Lower lobe of right lung (tissue), 2 donors: ENCODE data around the gene BORCS8. TPM values are rescaled to one million over a fixed set of nuclear protein-coding genes. Genes with fewer than 3 reads are reported as not detected.

ENCODE experiments used
- ATAC-seq, 2 donors: fragments of 200-7000 bp; cut with Tn5 transposase; one replicate each; pipeline ENCODE4 v1.9.1; 2020 to 2022; ENCODE audit warnings: mild to moderate bottlenecking in 2 of 2, moderate library complexity in 2 of 2
- DNase-seq: peaks from one replicate; pipeline ENCODE4 v3.0.0-alpha.2; 2020
- H3K27ac ChIP-seq: fragments of 200-600 bp; one replicate; pipeline ENCODE4 v1.8.0; 2022
- H3K27me3 ChIP-seq: fragments of 200-600 bp; one replicate; pipeline ENCODE4 v1.8.0; 2022; ENCODE audit warnings: low read depth
- H3K36me3 ChIP-seq: fragments of 200-600 bp; one replicate; pipeline ENCODE4 v1.8.0; 2022; ENCODE audit warnings: mild to moderate bottlenecking
- H3K4me1 ChIP-seq: fragments of 200-600 bp; one replicate; pipeline ENCODE4 v1.8.0; 2022
- H3K4me3 ChIP-seq: fragments of 200-600 bp; one replicate; pipeline ENCODE4 v1.8.0; 2022; ENCODE audit warnings: mild to moderate bottlenecking
- H3K9me3 ChIP-seq: fragments of 200-600 bp; one replicate; pipeline ENCODE4 v1.8.0; 2022
- intact Hi-C: fragments of 100-400 bp; cut with DNase I; formaldehyde crosslinking; loops from one replicate; pipeline ENCODE4 v1.11.0; 2022
- total RNA-seq: library from RNA; stranded (reverse); fragmentation: NEBNext Ultra II Directional; extraction: Animal tissue kit (Norgen Biotek cat#: 25700); gene quantifications from one replicate; pipeline ENCODE4 v1.2.1, GENCODE V29; 2021
- TF ChIP-seq, protein P1 (sequence below): fragments of 200-600 bp; IDR thresholded peaks from one replicate; pipeline ENCODE4 v1.8.0; 2022; ENCODE audit warnings: antibody characterized with exemption, mild to moderate bottlenecking
- donor health status: DM: no; HTN: yes; CAD: no; lungs with severe emphysema.

BORCS8 gene
- total RNA-seq, 1 donor from 2014 or later, result 29.4 TPM

DNA sequence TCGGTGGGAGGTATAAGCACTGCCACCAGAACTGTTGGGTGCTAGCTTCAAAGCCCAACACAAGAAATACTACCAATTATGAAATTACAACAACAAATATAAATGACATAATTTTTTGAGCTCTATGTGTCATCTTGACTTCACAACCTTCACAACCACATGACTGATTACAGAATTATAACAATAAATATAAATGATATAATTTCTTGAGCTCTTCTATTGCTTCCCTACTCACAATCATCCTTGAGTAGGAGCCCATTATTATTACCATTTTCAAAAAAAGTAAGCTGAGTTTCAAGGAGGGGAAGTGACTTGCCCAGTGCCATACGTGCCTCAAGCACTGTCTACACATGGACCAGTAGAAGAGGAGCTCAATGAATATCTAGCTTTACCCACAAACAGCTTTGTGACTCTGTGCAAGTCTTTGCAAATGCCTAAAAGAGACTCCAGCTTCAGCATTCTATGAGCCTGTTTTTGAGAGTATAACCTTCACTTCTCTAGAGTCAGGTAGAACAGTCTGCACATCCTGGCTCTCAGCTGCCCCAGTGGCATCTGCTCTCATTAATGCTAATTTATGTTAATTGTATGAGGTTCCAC is 42.4 kb upstream of the BORCS8 start:
- peaks cover 24% of the 10 kb centered on the region for H3K9me3 ChIP-seq
- intact Hi-C loops, result no loop called here
- ATAC-seq (no peak), DNase-seq (no peak)
- no peak overlapping the region for H3K4me3 ChIP-seq
- H3K36me3 ChIP-seq, result no peaks in the 10 kb centered on the region
- TF ChIP-seq, protein P1, sequence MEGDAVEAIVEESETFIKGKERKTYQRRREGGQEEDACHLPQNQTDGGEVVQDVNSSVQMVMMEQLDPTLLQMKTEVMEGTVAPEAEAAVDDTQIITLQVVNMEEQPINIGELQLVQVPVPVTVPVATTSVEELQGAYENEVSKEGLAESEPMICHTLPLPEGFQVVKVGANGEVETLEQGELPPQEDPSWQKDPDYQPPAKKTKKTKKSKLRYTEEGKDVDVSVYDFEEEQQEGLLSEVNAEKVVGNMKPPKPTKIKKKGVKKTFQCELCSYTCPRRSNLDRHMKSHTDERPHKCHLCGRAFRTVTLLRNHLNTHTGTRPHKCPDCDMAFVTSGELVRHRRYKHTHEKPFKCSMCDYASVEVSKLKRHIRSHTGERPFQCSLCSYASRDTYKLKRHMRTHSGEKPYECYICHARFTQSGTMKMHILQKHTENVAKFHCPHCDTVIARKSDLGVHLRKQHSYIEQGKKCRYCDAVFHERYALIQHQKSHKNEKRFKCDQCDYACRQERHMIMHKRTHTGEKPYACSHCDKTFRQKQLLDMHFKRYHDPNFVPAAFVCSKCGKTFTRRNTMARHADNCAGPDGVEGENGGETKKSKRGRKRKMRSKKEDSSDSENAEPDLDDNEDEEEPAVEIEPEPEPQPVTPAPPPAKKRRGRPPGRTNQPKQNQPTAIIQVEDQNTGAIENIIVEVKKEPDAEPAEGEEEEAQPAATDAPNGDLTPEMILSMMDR, result no peak
- H3K4me1 ChIP-seq, result no peaks in the 10 kb centered on the region
- H3K27ac ChIP-seq, result no peak overlapping the region
- peaks cover 5% of the 10 kb centered on the region for H3K27me3 ChIP-seq

DNA sequence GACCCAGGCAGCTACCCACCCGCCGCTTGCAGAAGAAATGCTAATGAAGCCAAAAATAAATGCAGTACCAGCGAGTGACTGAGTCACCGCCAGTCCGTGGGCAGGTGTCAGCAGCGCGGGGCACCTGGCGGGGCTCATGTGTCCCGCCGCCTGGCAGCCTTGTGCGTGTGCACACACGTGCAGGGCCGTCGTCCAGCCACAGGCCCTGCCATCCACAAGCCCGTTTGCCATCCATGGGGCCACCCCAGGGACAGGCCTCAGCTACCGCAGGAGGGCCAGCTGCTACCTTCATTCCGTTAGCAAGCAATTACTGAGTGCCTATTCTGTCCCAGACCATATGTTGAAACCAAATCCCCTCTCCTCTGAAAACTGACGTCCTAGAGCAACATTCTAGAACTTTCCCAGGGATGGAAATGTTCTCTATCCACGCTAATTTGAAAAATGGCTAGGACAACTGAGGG is 40.3 kb upstream of the BORCS8 start:
- intact Hi-C loops, result no loop called here
- TF ChIP-seq, protein P1, result no peak
- no peaks in the 10 kb centered on the region for H3K4me1 ChIP-seq
- DNase-seq (no peak), ATAC-seq (peak in 1 of 2 donors; percentile 19)
- peaks cover 4% of the 10 kb centered on the region for H3K27me3 ChIP-seq
- peaks cover 24% of the 10 kb centered on the region for H3K9me3 ChIP-seq
- no peak overlapping the region for H3K27ac ChIP-seq
- no peaks in the 10 kb centered on the region for H3K36me3 ChIP-seq
- no peak overlapping the region for H3K4me3 ChIP-seq

DNA sequence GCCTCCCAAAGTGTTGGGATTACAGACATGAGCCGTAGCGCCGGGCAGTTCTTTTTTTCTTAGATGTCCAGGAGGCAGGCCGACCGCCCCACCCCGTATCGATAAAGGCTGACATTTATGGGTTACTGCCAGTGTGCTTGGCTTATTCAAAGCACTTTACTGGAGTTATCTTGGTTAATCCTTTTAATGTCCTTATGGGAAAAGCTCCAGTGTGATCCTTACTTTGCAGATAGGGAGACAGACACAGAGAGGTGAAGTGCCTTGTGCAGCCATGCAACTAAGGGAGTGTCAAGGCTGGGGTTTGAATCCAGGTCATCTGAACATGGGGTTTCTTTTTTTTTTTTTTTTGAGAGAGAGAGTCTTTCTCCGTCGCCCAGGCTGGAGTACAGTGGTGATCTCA is 39.0 kb upstream of the BORCS8 start:
- no peak overlapping the region for H3K27ac ChIP-seq
- H3K27me3 ChIP-seq, result peaks cover 17% of the 10 kb centered on the region
- peaks cover 24% of the 10 kb centered on the region for H3K9me3 ChIP-seq
- H3K4me3 ChIP-seq, result no peak overlapping the region
- H3K4me1 ChIP-seq, result no peaks in the 10 kb centered on the region
- no peaks in the 10 kb centered on the region for H3K36me3 ChIP-seq
- ATAC-seq, result no peak
- TF ChIP-seq, protein P1, result no peak
- DNase-seq, result no peak
- intact Hi-C loops, result no loop called here

DNA sequence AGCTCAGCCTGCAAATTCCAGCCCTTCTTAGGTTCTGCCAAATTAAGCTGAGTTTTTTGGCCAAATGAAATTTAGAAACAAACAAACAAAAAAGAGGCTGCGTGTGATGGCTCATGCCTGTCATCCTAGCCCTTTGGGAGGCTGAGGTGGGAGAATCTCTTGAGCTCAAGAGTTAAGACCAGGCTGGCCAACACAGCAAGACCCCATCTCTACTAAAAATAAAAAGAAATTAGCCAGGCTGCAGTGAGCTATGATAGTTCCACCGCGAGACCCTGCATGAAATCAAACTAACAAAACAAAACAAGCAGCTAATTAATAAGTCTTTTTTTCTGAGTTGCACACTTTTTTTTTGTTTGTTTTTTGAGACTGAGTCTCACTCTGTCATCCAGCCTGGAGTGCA is 37.7 kb upstream of the BORCS8 start:
- Histone ChIP-seq H3K27ac (no peak overlapping the region), H3K36me3 (no peaks in the 10 kb centered on the region), H3K27me3 (peaks cover 29% of the 10 kb centered on the region), H3K4me3 (no peak overlapping the region), H3K4me1 (peaks cover 9% of the 10 kb centered on the region), H3K9me3 (peaks cover 15% of the 10 kb centered on the region)
- no peak for ATAC-seq
- DNase-seq, result no peak
- TF ChIP-seq, protein P1, result no peak
- intact Hi-C loops, result no loop called here

DNA sequence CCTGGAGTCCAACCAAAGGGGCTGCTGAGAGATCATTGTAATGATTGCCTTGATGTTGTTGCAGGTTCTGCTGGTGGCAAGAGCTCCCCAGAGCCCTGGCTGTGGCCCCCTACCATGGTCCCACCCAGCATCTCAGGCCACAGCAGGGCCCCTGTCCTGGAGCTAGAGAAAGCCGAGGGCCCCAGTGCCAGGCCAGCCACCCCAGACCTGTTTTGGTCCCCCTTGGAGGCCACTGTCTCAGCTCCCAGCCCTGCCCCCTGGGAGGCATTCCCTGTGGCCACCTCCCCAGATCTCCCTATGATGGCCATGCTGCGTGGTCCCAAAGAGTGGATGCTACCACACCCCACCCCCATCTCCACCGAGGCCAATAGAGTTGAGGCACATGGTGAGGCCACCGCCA is 35.3 kb upstream of the BORCS8 start:
- Histone ChIP-seq H3K9me3 (no peaks in the 10 kb centered on the region), H3K4me1 (peaks cover 10% of the 10 kb centered on the region), H3K4me3 (no peak overlapping the region), H3K36me3 (no peaks in the 10 kb centered on the region), H3K27me3 (peaks cover 45% of the 10 kb centered on the region), H3K27ac (no peak overlapping the region)
- TF ChIP-seq, protein P1, result no peak
- intact Hi-C loops, result no loop called here
- DNase-seq, result no peak
- no peak for ATAC-seq
